Muscle layer of duodenum (tissue), 2 donors: ENCODE results near the gene CDC14A.

ENCODE experiments used
- H3K27ac ChIP-seq: one replicate; pipeline ENCODE4 v1.7.0; 2013; ENCODE audit warnings: mild to moderate bottlenecking, low read length
- H3K27me3 ChIP-seq: one replicate; pipeline ENCODE4 v1.7.0; 2013; ENCODE audit warnings: low read depth, mild to moderate bottlenecking, control low read depth, low read length
- H3K36me3 ChIP-seq, 2 donors: one replicate each; pipeline ENCODE4 v1.7.0; 2013; ENCODE audit warnings: low read length in 2 of 2, control low read depth in 1 of 2, mild to moderate bottlenecking in 1 of 2; ENCODE audit not compliant: insufficient read depth in 2 of 2, control insufficient read depth in 1 of 2
- H3K4me1 ChIP-seq, 2 donors: one replicate each; pipeline ENCODE4 v1.7.0; 2013; ENCODE audit warnings: low read length in 2 of 2, mild to moderate bottlenecking in 2 of 2, control low read depth in 1 of 2, moderate library complexity in 1 of 2; ENCODE audit not compliant: insufficient read depth in 2 of 2, control insufficient read depth in 1 of 2
- H3K4me3 ChIP-seq, 2 donors: one replicate each; pipeline ENCODE4 v1.7.0; 2013; ENCODE audit warnings: low read length in 2 of 2, low read depth in 1 of 2, mild to moderate bottlenecking in 1 of 2
- H3K9me3 ChIP-seq, 2 donors: one replicate each; pipeline ENCODE4 v1.7.0; 2013; ENCODE audit warnings: low read length in 2 of 2, control low read depth in 1 of 2, mild to moderate bottlenecking in 1 of 2; ENCODE audit not compliant: control insufficient read depth in 1 of 2
- donor health status: healthy.

The CDC14A gene

DNA sequence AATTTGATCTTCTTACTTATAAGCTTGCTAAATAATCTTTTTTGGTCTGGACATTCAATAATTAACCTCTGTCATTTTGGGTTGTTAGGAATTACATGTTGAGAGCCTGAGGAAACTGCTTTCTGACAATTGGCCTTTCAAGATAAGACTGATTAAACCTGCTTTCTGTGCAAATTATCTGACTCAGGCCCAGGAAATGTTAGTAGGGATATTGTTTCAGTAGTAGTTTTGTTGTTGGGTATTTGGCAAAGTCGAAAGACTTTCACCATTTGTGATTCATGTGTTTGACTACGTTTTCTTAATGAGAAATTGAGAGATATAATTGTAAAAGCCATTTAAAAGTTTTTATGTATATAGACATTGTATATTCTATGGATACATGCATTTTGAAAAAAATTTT lies 104.6 kb downstream of the CDC14A start:
- Histone ChIP-seq H3K27ac (no peak overlapping the region), H3K9me3 (no peaks in the 10 kb centered on the region), H3K4me1 (peaks cover 0 to 11% of the 10 kb centered on the region in 2 donors), H3K4me3 (no peak overlapping the region), H3K27me3 (no peaks in the 10 kb centered on the region), H3K36me3 (no peaks in the 10 kb centered on the region)

DNA sequence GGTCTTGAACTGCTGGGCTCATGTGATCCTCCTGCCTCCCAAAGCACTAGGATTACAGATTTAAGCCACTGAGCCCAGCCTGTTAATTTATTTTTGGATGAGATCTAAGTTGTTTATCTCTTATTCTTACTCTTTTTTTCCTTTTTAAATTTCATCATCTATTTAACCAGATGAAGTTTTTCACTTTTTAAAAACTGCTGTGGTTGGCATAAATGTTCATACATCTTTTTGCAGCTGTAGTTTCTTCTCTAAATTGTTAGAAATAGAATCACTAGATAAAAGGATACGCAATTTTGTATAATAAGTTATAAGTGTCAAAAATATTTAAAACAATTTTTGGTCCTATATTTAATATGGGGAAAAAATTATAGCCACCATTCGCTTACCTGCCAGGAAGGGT lies 105.4 kb downstream of the CDC14A start:
- Histone ChIP-seq H3K27ac (no peak overlapping the region), H3K9me3 (no peaks in the 10 kb centered on the region), H3K36me3 (no peaks in the 10 kb centered on the region), H3K27me3 (no peaks in the 10 kb centered on the region), H3K4me1 (peaks cover 0 to 11% of the 10 kb centered on the region in 2 donors), H3K4me3 (no peak overlapping the region)

DNA sequence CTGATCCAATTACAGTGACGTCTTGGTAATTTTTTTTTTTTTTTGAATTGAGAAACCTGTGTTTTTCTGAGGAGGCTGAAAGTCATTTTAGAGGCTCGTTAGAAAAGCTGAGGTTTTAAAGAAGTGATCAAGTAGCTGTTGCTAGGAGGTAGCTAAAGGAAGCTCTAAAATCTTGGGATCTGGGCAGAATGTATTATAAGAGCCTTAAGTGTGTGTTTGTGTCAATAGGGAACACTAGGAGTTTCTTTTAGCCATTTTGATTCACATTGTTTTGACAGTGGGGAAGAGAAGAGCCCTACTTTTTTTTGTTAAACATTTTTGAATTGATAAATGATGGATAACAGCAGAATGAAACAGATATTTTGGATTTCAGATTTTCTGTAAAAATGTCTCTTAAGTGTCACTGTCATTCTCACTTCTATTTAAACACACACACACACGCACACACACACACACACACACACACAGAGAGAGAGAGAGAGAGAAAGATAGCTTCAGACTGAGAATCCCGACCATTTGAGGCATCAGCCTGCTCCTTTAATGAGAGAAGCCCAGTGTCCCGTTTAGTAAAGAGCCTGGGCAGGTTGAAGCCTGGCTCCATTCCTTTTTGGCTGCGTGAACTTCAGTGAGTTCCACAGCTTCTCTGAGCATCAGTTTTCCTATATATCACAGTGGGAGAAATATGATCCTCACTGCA lies 106.5 kb downstream of the CDC14A start:
- Histone ChIP-seq H3K4me3 (no peak overlapping the region), H3K27ac (peak overlapping the region; percentile 5), H3K36me3 (no peaks in the 10 kb centered on the region), H3K9me3 (no peaks in the 10 kb centered on the region), H3K4me1 (peaks cover 0 to 11% of the 10 kb centered on the region in 2 donors), H3K27me3 (no peaks in the 10 kb centered on the region)

- peak overlapping the region; percentile 5 for H3K27ac ChIP-seq
- no peak overlapping the region for H3K4me3 ChIP-seq
- no peaks in the 10 kb centered on the region for H3K27me3 ChIP-seq
- peaks cover 0 to 11% of the 10 kb centered on the region in 2 donors for H3K4me1 ChIP-seq
- H3K36me3 ChIP-seq = no peaks in the 10 kb centered on the region
- no peaks in the 10 kb centered on the region for H3K9me3 ChIP-seq
These were observed 107.2 kb downstream of the CDC14A start for GRCh38 chr1:100459358-100460114.

GRCh38 chr1:100461222-100461621 lies 108.9 kb downstream of the CDC14A start:
- Histone ChIP-seq H3K27me3 (no peaks in the 10 kb centered on the region), H3K4me1 (peaks cover 0 to 11% of the 10 kb centered on the region in 2 donors), H3K27ac (no peak overlapping the region), H3K9me3 (no peaks in the 10 kb centered on the region), H3K4me3 (no peak overlapping the region), H3K36me3 (no peaks in the 10 kb centered on the region)

DNA sequence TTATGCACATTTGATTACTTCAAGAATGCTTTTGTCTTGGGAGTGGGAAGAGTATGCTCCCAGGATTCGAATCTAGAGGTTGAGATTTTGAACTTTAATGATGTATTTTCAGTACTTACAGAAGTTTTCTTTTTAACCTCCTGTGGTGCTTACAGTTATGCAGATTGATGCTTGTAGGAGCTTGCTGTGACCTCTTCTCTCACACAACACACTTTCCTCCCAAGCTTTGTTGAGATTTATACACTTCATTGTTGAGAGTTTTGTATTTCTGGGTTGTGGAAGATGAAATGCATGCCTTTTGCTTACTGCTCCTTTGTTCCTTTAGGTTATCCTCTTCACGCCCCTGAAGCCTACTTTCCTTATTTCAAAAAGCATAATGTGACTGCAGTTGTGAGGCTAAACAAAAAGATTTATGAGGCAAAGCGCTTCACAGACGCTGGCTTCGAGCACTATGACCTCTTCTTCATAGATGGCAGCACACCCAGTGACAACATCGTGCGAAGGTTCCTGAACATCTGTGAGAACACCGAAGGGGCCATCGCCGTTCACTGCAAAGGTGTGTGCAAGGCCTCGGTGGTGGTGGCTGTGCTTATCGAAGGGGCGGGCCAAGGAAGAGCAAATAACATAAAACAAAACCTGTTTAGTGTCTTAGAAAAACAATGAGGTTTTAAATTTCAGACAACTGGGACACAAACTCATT lies 110.2 kb downstream of the CDC14A start:
- H3K4me3 ChIP-seq = no peak overlapping the region
- H3K27me3 ChIP-seq = no peaks in the 10 kb centered on the region
- H3K4me1 ChIP-seq = peaks cover 0 to 11% of the 10 kb centered on the region in 2 donors
- peaks cover 0 to 4% of the 10 kb centered on the region in 2 donors for H3K36me3 ChIP-seq
- no peak overlapping the region for H3K27ac ChIP-seq
- no peaks in the 10 kb centered on the region for H3K9me3 ChIP-seq

DNA sequence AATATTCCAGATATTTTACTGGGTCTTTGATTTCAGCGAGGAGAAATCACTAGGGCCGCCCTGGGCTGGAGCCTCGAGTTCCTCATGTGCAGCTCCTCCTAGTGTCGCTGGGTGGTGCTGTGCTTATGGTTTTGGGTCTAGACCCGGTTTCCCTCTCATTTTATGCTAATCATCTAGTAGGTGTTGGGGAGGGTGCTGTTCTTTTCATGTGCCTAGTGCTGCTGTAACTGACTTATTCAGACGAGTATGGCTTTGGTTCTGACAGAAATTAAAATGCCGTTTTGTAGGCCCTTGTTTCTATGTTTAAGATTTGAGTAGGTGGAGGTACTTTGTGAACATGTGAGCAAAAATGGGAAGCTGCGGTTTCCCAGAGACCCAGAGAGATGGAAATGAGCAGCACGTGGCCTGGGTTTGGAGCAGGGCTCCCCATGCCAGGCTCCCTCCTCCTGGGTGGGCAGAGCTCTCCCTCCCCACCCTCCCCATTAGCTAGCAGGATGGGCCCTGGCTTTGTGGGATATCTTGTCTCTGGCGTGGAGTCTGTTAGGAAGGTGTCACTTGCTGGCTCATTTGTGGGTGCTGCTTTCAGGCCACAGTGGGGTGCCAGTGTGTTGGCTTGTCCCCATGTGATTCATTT lies 111.6 kb downstream of the CDC14A start:
- H3K4me3 ChIP-seq = no peak overlapping the region

DNA sequence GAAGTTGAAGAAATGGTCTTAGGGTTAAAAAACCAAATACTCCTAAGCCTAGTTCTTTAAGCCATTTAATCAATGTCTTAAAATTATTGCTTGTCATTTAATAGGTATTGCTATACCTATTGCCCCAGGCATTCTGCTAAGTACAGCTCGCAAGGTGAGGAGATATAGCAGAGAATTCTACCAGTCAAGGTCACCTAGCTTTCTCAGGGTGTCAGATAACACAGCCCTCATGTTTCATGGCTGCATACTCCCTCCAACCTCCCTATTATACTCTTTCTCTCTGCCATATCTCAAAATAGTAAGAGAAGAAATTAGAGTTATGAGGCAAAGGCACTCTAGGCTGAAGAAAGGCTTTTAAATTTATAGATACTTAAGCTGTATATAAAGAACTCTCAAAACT lies 117.3 kb downstream of the CDC14A start:
- Histone ChIP-seq H3K27me3 (no peaks in the 10 kb centered on the region), H3K27ac (no peak overlapping the region), H3K4me3 (no peak overlapping the region), H3K36me3 (peaks cover 6 to 8% of the 10 kb centered on the region in 2 donors), H3K9me3 (no peaks in the 10 kb centered on the region), H3K4me1 (no peaks in the 10 kb centered on the region)

More for the DNA sequence above, 111.6 kb downstream of the CDC14A start:
- H3K27me3 ChIP-seq = no peaks in the 10 kb centered on the region
- H3K36me3 ChIP-seq = peaks cover 6 to 8% of the 10 kb centered on the region in 2 donors
- H3K4me1 ChIP-seq = peaks cover 0 to 11% of the 10 kb centered on the region in 2 donors
- H3K9me3 ChIP-seq = no peaks in the 10 kb centered on the region
- no peak overlapping the region for H3K27ac ChIP-seq

- Histone ChIP-seq H3K4me1 (no peaks in the 10 kb centered on the region), H3K9me3 (no peaks in the 10 kb centered on the region), H3K27me3 (no peaks in the 10 kb centered on the region), H3K36me3 (peaks cover 0 to 3% of the 10 kb centered on the region in 2 donors), H3K4me3 (no peak overlapping the region), H3K27ac (no peak overlapping the region)
These were observed 122.5 kb downstream of the CDC14A start for GRCh38 chr1:100474834-100475233.

DNA sequence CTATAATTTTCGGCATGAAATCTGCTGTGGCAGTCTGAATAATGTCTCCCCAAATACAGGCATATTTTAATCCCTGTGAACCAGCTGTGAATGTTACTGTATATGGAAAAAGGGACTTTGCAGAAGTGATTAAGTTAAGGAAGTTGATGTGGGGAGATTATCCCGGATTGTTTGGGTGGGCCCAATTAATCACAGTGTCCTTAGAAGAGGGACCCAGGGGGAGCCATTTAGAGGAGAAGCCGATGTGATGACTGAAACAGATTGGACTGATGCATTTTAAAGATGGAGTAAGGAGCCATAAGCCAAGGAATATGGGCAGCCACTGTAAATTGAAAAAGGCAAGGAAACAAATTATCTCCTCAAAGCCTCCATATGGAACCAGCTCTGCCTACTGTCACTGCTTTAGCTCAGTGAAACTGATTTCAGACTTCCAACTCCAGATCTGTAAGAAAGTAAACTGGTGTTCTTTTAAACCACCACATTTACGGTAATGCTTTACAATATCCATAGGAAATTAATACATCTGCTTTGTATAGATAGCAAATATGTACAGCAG lies 124.5 kb downstream of the CDC14A start:
- Histone ChIP-seq H3K9me3 (no peaks in the 10 kb centered on the region), H3K4me1 (peaks cover 0 to 3% of the 10 kb centered on the region in 2 donors), H3K27me3 (no peaks in the 10 kb centered on the region), H3K27ac (no peak overlapping the region), H3K36me3 (peaks cover 0 to 3% of the 10 kb centered on the region in 2 donors), H3K4me3 (no peak overlapping the region)

DNA sequence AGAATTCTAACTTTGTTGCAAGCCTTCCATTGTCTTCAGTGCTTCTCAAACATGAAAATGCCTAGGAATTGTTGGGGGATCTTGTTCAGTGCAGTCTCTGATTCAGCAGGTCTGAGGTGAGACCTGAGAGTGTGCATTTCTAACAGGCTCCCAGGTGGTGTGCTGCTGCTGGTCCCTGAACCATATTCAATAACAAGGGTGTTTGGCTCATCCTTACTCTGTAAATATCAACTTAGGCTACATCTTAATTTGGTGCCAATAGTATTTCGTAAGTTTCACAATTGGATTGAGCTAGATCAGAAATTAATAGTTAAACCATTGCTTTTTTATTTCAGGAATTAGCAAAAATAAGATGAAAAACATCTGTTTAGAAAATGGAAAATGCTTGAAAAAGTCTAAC lies 126.5 kb downstream of the CDC14A start:
- Histone ChIP-seq H3K9me3 (no peaks in the 10 kb centered on the region), H3K4me3 (no peak overlapping the region), H3K27me3 (no peaks in the 10 kb centered on the region), H3K36me3 (peaks cover 0 to 3% of the 10 kb centered on the region in 2 donors), H3K4me1 (peaks cover 0 to 3% of the 10 kb centered on the region in 2 donors), H3K27ac (no peak overlapping the region)
